A549 (cell line): ENCODE results near the gene HSPB7.

Source experiments
- CBX8 ChIP-seq: fragments of 200-600 bp; sonication (generic); IDR thresholded peaks from 2 replicates; pipeline ENCODE4 v1.6.1; 2016
- CHD2 ChIP-seq: fragments of 150-350 bp; IDR thresholded peaks from 2 replicates; pipeline ENCODE4 v1.6.1; 2014; ENCODE audit warnings: low read length; ENCODE audit not compliant: partially characterized antibody
- CTCF ChIP-seq: fragments of >200 bp; sonication (Bioruptor Twin); formaldehyde crosslinking; IDR thresholded peaks from 3 replicates; pipeline ENCODE4 v1.5.1; 2016
- EHMT2 ChIP-seq: fragments of 200-600 bp; sonication (generic); IDR thresholded peaks from 2 replicates; pipeline ENCODE4 v1.6.1; 2016; ENCODE audit warnings: antibody characterized with exemption, low read depth, mild to moderate bottlenecking, moderate library complexity
- HDAC2 ChIP-seq: fragments of 200-600 bp; sonication (generic); IDR thresholded peaks from 2 replicates; pipeline ENCODE4 v1.6.1; 2016
- JUN ChIP-seq, 2 experiments: fragments of >200 bp; sonication (Bioruptor Twin); formaldehyde crosslinking; IDR thresholded peaks; 2 replicates in 1 of 2; 3 replicates in 1 of 2; pipeline ENCODE4 v1.6.1; 2016 to 2017
- MAX ChIP-seq: IDR thresholded peaks from 2 replicates; pipeline ENCODE4 v1.6.1; 2012
- PBX3 ChIP-seq: IDR thresholded peaks from 2 replicates; pipeline ENCODE4 v1.6.1; 2012
- PHF8 ChIP-seq: fragments of 200-600 bp; sonication (generic); IDR thresholded peaks from 2 replicates; pipeline ENCODE4 v1.6.1; 2016; ENCODE audit warnings: low read depth, mild to moderate bottlenecking, antibody characterized with exemption, moderate library complexity, borderline replicate concordance
- POLR2A ChIP-seq: IDR thresholded peaks from 2 replicates; pipeline ENCODE4 v1.6.1; 2012; ENCODE audit warnings: mild to moderate bottlenecking, low read length
- REST ChIP-seq: fragments of 200-600 bp; sonication (generic); IDR thresholded peaks from 2 replicates; pipeline ENCODE4 v1.6.1; 2016; ENCODE audit warnings: antibody characterized with exemption, mild to moderate bottlenecking, moderate library complexity
- RFX5 ChIP-seq: fragments of 450-650 bp; IDR thresholded peaks from 2 replicates; pipeline ENCODE4 v1.7.1; 2014; ENCODE audit warnings: antibody characterized with exemption, mild to moderate bottlenecking, moderate library complexity
- TP53 ChIP-seq: fragments of 250-450 bp; sonication (Bioruptor Pico); IDR thresholded peaks from 2 replicates; pipeline ENCODE4 v1.5.0; 2021; ENCODE audit warnings: mild to moderate bottlenecking, moderate library complexity
- USF2 ChIP-seq: fragments of 450-650 bp; IDR thresholded peaks from 2 replicates; pipeline ENCODE4 v1.6.1; 2014; ENCODE audit warnings: antibody characterized with exemption

- TF ChIP-seq CTCF = no peak
- TF ChIP-seq CHD2 = no peak
- no peak for TF ChIP-seq CBX8
- no peak for TF ChIP-seq PBX3
- no peak for TF ChIP-seq JUN (IDR thresholded peaks at IDR 0.05)
- TF ChIP-seq POLR2A = no peak
- TF ChIP-seq EHMT2 = no peak
- no peak for TF ChIP-seq TP53 (CRISPR knock-in tag)
- TF ChIP-seq PHF8 = no peak
- TF ChIP-seq HDAC2 = no peak
- TF ChIP-seq RFX5 = no peak
- no peak for TF ChIP-seq REST
- TF ChIP-seq USF2 = no peak
- no peak for TF ChIP-seq MAX
Measured at GRCh38 chr1:16063921-16064320, 46.1 kb upstream of the HSPB7 start.
